Gastroesophageal sphincter (tissue), 3 donors: Measurements from ENCODE around the gene KIF5A.

Experiments
- EP300 ChIP-seq: sonication (generic); formaldehyde crosslinking; IDR thresholded peaks from one replicate; pipeline ENCODE4 v1.6.1; 2017; ENCODE audit warnings: antibody characterized with exemption, mild to moderate bottlenecking
- POLR2A ChIP-seq, 2 donors: fragments of 450-650 bp; IDR thresholded peaks; one replicate each; pipeline ENCODE4 v1.6.1; 2017; ENCODE audit warnings: antibody characterized with exemption in 2 of 2, mild to moderate bottlenecking in 2 of 2, moderate library complexity in 1 of 2
- POLR2AphosphoS5 ChIP-seq: sonication (generic); formaldehyde crosslinking; IDR thresholded peaks from one replicate; pipeline ENCODE4 v1.6.1; 2017; ENCODE audit warnings: antibody characterized with exemption
- TF ChIP-seq, protein P1 (sequence below), 4 experiments: fragments of 200-600 bp in 2 of 4; fragments of 450-650 bp in 2 of 4; sonication (generic) in 1 of 4; IDR thresholded peaks; one replicate each; pipeline ENCODE4 v1.5.1; 2017 to 2019; ENCODE audit warnings: antibody characterized with exemption in 4 of 4, mild to moderate bottlenecking in 2 of 4, moderate library complexity in 2 of 4

GRCh38 chr12:57610554-57611107, 60.8 kb downstream of the KIF5A start:
- TF ChIP-seq, protein P1, sequence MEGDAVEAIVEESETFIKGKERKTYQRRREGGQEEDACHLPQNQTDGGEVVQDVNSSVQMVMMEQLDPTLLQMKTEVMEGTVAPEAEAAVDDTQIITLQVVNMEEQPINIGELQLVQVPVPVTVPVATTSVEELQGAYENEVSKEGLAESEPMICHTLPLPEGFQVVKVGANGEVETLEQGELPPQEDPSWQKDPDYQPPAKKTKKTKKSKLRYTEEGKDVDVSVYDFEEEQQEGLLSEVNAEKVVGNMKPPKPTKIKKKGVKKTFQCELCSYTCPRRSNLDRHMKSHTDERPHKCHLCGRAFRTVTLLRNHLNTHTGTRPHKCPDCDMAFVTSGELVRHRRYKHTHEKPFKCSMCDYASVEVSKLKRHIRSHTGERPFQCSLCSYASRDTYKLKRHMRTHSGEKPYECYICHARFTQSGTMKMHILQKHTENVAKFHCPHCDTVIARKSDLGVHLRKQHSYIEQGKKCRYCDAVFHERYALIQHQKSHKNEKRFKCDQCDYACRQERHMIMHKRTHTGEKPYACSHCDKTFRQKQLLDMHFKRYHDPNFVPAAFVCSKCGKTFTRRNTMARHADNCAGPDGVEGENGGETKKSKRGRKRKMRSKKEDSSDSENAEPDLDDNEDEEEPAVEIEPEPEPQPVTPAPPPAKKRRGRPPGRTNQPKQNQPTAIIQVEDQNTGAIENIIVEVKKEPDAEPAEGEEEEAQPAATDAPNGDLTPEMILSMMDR (IDR thresholded peaks at IDR 0.05) = peak in 1 of 4 experiments; percentile 7
- TF ChIP-seq POLR2A (IDR thresholded peaks at IDR 0.05) = peak; percentile 13 to 21
- TF ChIP-seq EP300 = no peak
- TF ChIP-seq POLR2AphosphoS5 = no peak
